NCI-H82 treated with DMSO at 0.1 percent for 48 hours (cell line): ENCODE measurements around the gene OOEP.
"Not testable (repeated sequence)": the region's sequence is repeated elsewhere in the genome, so short reads cannot be mapped to it uniquely, and the experiment has no call there.

Experiments
- DNase-seq: peaks from one replicate; lab custom pipeline; 2025; ENCODE audit not compliant: unreplicated experiment; lab: John Stamatoyannopoulos, UW

Gene OOEP

DNA sequence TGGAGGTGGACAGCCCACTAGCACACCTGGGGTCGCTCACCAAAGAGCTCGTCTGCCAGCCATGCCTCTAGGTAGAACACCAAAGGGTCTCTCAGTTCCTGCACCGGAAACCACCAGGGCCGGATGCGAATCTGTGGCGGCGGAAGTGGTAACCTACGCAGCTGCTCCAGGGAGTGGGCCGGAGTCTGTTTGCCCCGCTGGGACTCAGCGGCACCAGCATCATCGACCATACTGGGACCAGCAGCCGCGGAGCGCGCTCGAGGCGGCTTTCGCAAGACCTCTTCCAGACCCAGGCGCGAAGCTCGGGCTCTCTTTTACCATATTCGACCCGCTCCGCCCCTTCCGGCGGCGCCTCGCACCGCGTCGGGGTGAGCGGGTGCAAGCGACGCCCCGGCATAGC lies at the start of gene OOEP:
Gene OOEP, minus strand, starts transcription at position 335 of the 400 bp plus-strand sequence. Its CDS starts 105 bp downstream, at position 230.
- DNase-seq, result no peak

DNA sequence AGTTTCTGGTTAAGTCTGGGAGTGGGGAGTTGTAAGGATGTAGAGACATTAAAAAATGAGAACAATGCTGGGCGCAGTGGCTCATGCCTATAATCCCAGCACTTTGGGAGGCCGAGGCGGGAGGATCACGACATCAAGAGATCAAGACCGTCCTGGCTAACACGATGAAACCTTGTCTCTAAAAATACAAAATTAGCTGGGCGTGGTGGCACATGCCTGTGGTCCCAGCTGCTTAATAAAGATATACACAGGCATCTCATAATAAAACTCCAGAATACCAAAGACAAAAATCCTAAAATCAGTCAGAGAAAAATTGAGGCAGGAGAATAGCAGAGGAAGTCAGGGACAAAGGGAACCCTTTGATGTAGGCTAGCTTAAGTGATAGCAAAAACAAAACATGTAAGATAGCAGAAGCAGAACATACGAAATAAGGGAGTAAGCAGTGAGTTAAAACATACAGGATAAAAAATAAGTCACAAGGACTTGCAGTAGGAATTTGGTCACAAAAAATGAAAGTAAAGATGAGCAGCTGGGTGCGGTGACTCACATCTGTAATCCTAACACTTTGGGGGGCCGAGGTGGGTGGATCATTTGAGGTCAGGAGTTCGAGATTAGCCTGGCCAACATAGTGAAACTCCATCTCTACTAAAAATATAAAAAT lies 48.5 kb upstream of the OOEP start:
- DNase-seq, result no peak

DNA sequence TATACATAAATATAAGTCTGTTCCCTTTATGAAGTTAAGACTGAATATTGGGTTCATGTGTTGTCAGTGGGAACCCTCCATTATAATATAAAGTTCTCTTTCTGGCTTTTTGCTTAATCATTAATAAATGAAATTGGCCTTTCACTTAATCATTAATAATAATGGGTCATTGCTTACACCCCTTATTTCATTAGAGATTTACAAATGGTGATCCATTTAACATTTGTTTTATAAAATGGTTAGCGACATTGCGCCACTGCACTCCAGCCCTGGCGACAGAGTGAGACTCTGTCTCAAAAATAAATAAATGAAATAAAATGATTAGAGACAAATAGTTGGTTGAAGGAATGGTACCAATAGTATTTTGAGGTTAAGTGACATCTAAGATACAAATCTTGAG lies 43.4 kb upstream of the OOEP start:
- no peak for DNase-seq

DNA sequence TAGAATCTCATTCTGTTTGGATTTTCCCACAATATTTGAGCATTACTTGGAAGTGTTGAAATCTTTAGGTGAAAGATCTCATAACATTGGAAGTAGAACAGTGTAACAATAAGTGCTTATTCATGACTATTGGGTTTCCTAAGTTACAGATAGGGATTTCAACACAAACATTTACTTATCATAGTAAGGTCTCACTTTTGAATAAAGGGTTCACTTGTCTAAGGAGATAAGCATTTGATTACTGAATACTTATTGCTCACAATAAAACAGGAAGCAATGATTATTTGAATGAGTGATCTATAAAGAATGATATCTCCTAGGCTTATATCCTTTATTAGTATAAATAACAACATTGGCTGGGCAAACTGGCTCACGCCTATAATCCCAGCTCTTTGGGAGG lies 39.7 kb upstream of the OOEP start:
- DNase-seq, result no peak

DNA sequence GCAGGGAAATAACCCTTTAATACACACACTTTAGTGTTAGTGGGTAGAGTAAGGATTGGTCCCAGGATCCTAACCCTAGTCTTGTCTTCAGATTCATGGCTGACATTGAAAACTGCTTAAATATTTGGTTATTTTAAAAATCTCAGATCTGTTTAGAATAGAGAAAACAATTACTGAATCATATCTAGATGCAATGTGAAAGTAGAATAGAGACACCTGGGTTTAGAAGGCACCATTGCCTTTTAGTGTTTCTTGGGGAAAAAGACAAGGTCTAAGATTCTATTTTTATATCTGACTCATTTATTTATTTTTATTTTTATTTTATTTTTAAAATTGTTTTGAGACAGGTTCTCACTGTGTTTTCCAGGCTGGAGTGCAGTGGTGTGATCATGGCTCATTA lies 31.0 kb upstream of the OOEP start:
- no peak for DNase-seq

DNA sequence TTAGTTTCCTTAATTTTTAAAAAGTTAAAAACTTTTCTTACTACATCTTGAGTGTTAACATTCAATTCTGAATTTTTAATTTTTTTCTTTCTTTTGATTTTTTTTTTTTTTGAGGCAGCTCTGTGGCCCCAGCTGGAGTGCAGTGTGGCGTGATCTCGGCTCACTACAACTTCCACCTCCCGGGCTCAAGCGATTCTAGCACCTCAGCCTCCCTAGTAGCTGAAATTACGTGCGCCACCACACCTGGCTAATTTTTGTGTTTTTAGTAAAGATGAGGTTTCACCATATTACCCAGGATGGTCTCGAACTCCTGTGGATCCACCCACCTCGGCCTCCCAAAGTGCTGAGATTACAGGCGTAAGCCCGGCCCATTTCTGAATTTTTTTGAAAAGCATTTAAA lies 26.2 kb upstream of the OOEP start:
- no peak for DNase-seq

DNA sequence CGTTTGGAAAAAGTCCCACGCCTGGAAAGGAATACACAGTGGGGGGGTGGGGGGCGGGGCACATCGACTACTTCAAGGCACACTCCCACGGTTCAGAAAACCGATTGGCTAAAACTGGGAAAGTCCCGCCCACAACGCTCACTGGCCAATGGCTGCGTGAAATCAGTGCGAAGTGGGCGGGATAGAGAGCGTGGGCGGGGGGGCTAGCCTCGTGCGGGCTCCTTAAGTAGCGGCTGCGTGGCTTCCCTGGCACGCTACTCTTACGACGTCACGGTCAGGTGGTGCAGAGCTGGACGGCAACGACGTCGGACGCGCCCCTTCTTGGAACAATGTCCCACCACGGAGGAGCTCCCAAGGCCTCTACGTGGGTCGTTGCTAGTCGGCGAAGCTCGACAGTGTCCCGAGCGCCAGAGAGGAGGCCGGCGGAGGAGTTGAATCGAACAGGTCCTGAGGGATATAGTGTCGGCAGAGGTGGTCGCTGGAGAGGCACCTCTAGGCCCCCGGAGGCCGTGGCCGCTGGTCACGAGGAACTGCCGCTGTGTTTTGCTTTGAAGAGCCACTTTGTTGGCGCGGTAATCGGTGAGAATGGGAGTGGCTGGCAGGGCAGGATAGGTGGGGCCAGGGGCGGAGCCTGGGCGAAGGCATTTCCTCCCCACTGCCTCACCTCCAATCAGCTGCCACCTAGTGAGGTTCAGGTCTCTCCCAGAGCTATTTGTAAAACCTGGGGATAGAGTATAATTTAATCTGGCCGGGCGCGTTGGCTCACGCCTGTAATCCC lies 25.1 kb upstream of the OOEP start, which contains the start of gene DDX43:
Gene DDX43, plus strand, starts transcription at position 252 of the 778 bp plus-strand sequence. Its CDS starts 78 bp downstream, at position 330.
- peak; percentile 30 for DNase-seq

DNA sequence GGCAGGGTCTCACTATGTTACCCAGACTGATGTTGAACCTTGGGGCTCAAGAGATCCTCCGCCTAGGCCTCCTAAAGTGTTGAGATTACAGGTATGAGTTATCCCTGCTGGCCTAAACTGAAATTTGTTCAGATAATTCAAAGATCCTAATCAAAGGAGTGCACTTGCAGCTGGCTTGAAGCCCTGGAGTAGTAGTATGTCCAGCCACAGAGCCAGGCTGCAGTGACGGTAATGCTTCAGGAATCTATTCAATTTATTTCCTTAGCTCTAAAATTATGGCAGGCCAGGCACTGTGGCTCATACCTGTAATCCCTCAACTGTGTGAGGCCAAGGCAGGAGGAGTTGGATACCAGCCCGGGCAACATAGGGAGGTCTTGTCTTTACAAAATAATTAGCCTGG lies 23.6 kb upstream of the OOEP start:
- no peak for DNase-seq

DNA sequence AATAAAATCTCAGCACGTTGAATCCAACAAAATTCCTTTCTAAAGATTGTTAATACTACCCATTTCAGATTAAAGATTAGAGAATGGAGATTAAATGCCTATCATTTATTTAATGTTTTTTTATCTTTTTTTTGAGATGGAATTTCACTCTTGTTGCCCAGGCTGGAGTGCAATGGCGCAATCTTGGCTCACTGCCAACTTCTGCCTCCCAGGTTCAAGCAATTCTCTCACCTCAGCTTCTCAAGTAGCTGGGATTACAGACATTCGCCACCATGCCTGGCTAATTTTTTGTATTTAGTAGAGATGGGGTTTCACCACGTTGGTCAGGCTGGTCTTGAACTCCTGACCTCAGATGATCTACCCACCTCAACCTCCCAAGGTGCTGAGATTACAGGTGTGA lies 22.5 kb upstream of the OOEP start:
- not testable (repeated sequence) for DNase-seq

DNA sequence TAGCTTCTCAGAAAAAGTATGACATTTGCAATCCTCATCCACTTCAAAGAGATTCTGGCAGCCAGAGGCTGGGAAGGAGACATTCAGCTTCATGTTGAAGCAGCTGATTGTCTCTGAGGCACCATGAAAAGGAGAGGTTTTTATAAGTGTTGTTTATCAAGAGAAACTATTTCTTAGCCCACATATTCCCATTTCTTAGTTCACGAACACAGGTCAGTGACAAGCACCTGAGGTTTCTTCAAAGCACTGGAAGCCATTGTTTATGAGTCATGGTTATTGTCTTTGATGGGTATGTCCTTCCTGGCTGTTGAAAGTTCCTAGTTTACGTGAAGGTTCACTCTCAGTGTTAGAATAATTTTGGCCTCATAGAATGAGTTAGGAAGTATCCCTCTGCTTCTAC lies 22.0 kb upstream of the OOEP start:
- no peak for DNase-seq

DNA sequence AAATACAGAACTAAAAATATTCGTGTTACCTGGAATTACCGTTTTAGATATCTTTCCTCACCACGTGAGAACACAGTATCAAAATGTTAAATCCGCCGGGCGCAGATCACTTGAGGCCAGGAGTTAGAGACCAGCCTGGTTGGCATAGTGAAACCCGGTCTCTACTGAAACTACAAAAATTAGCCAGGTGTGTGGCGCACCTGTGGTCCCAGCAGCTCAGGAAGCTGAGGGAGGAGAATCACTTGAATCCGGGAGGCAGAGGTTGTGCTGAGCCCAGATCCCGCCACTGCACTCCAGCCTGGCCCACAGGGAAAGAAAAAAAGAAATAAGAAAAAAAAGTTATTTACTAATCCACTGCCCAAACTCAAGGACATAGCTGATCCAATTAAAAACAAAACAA lies 20.2 kb upstream of the OOEP start:
- no peak for DNase-seq

DNA sequence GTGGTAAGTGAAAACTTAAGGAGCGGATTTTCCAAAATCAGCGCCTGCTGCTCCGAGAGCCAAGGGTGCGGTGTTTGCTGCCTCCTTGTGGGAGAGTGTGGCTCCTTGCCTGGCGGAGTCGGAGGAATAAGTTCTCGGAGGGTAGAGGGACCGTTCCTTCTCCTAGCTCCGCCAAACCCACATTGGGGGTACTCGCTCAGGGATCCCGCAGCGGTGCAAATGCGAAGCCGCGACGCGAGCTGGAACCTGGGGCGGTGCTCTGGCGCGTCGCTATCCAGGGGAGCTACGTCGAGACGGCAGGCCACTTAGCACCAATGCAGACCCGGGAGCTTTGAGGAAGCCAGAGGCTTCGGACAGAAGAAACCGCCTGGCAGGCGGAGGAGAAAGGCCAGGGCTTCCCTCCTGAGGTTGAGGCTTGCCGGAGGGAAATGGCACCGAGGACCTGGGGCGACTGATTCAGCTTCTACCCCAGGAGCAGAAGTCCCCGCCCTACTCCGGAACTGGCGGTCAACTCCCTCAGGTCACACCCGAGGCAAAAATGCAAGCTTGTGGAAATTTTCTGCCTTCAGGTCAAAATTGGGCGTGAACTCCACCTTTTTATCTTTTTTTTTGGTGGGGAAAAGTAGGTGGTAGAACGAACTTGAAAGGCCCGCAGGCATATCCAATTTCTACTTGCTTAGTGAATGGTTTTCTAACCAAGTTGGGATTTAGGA lies 19.3 kb upstream of the OOEP start:
- no peak for DNase-seq

DNA sequence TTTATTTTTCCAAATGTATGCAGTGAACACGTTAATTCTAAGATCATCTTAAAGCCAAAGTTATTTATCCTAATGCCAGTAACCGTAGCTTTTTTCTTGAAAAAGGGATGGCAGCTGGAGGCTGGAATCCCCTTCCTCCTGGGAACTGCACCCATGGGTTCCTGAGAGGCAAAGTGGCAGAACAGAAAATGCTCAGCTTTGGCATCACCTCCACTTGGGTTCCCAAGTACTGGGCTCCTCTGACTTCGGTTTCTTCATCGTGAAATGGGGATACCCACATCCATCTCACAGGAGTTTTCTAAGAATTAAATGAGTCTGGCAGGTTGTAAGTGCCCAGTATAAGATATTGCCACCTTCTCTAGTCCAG lies 18.7 kb upstream of the OOEP start:
- DNase-seq, result no peak

DNA sequence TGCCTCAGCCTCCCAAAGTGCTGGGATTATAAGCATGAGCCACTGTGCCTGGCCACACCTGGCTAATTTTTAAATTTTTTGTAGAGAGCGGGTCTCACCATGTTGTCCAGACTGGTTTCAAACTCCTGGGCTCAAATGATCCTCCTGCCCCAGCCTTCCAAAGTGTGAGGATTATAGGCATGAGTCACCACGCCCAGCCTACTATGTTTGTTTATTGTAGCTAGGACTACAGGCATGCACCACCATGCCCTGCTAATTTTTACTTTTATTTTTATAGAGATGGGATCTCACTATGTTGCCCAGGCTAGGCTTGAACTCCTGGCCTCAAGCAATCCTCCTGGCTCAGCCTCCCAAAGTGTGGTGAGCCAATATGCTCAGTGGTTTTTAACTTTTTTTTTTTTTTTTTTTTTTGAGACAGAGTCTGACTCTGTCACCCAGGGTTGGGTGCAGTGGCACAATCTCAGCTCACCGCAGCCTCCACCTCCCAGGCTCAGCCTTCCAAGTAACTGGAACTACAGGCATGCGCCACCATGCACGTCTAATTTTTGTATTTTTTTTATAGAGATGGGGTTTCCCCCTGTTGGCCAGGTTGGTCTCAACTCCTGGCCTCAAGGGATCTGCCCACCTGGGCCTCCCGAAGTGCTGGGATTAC lies 12.9 kb upstream of the OOEP start:
- DNase-seq, result no peak

DNA sequence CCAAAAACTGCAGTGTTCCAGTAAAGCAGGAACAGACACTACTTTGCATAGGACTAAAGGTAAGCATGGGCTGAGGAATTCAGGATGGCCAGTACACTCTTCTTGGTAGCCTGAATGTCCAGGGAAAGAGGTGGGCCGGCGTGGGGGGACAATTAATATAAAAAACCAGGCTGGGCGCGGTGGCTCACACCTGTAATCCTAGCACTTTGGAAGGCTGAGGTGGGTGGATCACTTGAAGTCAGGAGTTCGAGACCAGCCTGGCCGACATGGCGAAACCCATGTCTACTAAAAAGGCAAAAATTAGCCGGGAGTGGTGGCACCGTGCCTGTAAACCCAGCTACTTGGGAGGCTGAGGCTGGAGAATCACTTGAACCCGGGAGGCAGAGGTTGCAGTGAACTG lies 11.8 kb upstream of the OOEP start:
- DNase-seq, result not testable (repeated sequence)

DNA sequence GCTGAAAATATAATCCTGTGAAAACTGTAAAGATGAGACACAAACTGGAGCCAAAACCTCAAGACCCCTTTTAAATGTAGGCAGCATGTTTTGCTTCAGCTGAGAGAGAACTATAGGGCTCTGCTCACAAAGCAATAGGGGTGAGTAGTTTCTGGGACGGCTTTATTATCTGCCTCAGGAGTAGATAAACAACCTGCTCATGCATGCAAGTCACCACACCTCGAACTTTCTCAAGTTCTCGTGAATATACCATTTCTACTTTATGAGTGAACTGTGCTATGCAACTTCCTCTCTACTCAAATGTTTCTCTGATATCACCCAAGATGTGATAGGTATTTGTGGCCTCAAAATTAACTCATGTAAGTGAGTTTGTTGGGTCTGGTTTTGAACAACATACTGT lies 7.5 kb upstream of the OOEP start:
- no peak for DNase-seq

DNA sequence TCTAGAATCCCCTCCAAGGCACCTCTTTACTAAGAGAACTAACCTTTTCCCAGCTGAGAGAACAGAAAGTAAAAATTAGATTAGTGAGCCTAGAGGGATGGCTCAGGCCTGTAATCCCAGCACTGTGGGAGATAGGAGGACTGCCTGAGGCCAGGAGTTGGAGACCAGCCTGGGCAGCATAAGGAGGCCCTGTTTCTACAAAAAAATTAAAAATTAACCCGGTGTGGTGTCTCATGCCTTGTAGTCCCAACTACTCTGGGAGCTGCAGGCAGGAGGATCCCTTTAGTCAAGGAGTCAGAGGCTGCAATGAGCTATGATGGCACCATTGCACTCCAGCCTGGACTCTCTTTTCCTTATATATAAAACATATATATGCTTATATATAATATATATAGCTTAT lies 5.5 kb upstream of the OOEP start:
- no peak for DNase-seq

DNA sequence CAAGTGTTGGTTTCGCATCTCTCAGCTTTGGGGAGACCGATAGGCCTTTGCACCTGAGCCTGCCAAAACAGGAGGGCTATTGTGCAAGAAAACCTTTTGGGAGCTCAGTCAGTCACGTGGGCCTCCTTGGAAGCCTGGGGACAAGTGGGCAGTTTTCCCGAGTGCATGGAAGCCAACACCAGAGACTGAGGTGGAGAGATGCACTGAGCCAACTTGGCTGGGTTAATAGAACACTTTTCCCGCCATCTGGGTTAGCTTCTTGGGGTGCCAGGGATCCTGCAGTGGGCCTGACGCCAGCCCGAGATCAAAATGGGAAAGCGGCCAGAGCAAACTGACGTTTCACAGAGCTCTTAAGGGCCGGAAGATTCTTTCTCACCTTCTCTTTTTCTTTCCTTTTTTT lies 2.8 kb upstream of the OOEP start:
- DNase-seq, result no peak

DNA sequence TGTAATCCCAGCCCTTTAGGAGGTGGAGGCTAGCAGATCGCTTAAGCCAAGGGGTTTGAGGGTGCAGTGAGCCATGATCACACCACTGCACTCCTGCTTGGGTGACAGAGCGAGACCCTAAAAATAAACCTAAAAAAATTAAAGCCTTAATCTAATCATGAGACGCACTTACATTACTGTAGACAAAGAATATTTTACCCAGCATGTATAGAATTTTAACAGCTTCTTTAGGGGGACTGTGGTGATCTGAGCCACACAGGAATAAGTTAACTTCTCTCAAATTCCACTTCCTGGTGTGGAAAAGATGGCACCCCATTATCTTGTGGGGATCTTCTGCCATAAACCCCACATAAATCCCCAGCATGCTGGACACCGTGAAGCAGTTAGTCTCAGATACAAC lies 2.3 kb upstream of the OOEP start:
- no peak for DNase-seq

DNA sequence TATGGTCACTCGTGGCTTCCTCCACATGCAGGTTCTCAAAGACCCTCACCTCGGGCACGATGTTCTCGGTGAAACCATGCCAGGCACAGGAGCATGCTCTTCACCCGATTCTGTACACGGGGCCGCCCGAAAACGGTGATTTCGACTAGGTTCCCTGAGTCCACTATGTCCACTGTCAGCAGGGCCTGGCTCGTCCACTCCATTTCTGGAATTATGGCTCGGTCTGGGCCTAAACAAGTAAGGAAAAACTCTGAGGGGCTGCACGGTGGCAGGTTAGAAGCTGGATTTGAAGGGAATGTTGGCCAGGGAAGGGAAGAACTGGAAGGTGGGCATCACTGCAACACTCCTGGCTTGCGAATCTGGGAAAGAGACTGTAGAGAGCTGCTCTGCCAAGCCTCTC lies 540 bp downstream of the OOEP start:
- no peak for DNase-seq

DNA sequence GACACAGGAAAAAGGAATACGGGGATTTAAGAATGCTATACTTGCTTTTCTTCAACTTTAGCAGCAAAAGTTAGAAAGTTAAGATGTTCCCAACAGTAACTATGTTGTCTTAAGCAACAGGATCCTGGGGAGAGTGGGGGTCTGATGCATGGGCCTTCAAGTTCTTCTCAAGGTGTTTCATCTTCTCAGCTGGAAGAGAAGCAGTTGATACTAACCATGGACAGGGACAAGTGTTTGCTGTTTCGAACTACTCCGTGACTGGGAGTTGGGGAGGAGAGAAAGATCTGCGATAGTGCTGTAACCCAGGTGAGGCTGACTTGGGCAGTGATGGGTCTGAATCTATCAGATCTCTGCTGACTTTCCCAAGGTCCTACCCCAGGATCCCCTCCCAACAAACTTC lies 1.0 kb downstream of the OOEP start:
- DNase-seq, result no peak
